NCI-H510A treated with DMSO at 0.1 percent for 48 hours (cell line): ENCODE data around the gene NKIRAS2.

Experiments used
- DNase-seq: peaks from one replicate; lab custom pipeline; 2025; lab: John Stamatoyannopoulos, UW

The NKIRAS2 gene

DNA sequence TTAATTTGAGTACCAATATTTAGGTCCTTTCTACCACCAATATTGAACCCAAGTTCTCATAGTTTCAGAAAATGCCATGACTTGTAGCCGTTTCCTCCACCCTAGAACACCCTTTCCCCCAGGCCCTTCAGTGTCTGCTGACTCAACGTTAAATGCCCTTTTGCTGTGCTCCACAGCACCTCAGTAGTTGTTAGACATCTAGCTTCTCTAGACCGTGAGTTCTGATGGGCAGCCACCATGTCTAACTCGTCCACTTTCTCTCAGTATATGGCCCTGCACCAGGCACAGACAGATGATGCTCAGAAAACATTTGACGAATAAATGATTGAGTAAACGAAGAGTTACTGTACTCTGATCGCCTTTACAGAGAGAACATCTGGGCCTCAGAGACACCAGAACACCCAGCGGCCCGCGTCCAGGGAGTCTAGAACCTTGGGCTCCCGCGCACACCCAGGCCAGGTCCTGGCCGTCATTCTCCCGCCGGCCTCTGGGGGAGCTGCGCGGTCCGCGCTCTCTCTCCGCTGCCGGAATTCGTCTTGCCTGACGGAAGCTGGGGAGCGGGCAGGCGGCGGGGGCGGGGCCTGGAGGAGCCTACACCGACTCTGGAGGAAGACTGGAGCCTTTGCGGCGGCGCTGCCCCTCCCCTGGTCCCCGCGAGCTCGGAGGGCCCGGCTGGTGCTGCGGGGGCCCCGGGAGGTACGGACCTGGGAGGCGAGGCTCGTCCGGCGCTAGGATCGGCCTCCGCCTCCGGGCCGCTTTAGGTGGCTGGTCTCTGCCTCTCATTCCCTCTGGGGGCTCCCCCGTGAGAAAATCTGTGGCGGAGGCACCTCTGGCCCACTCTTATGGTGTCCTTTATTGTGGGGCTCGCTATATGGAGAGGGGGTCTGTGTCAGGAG is at the start of gene NKIRAS2:
TSS of gene NKIRAS2 (plus strand) at position 582 of the 896 bp plus-strand sequence. CDS start 1,488 bp downstream, outside the sequence.
- DNase-seq, result peak; percentile 89

- DNase-seq, result no peak
These were observed 49.0 kb upstream of the NKIRAS2 start for GRCh38 chr17:41970901-41971331.

GRCh38 chr17:41971721-41972523 is 48.0 kb upstream of the NKIRAS2 start:
- no peak for DNase-seq

- DNase-seq, result peak; percentile 39
These were observed 47.1 kb upstream of the NKIRAS2 start for GRCh38 chr17:41972571-41973407.

GRCh38 chr17:41973408-41973811 is 46.5 kb upstream of the NKIRAS2 start:
- DNase-seq, result no peak

GRCh38 chr17:41974031-41974430 is 45.9 kb upstream of the NKIRAS2 start:
- DNase-seq, result no peak

GRCh38 chr17:41974658-41975057 is 45.2 kb upstream of the NKIRAS2 start:
- no peak for DNase-seq

DNA sequence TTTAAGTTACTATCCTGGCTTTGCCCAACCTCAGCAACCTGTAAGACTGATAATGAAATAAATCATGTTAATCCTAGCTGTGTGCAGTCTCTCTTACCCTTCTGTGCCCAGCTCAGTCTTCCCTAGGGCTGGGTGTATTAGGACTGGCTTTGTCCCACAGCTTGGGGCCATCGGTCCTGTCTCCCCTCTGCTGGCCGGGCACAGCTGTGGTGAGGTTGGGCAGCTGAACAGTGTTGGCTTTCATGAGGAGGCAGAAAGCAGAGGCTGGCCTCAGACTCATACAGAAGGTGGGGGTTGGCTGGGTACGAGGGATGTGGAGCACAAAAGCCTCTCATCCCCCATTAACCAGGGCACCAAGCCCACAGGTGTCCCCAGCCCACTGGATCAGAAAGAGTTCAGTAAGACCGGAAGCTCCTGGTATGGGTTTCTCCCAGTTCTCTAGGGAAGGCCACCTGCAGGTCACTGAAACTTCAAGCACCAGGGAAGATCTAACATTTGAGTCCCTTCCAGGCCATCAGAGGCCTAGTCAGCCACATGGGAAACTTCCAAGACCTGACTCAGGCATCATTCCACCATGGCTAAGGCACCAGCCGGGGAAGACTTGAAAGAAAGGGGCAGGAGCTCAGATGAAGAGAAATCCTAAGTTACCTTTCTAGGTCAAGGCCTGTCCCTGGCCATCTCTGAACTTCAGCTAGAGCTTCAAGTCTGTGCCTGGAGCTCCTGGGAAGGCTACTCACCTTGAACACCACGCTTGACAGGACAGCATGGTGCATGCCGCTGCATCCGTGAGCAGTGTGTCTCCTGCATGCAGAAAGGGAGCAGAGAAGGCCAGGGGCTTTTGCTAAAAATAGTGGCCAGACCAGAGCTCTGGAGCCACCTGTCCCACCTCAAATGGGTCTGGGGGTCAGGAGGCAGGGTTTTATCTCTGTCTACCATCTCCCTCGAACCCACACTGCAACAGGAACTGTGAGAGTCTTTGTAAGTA is 44.5 kb upstream of the NKIRAS2 start:
- no peak for DNase-seq

- no peak for DNase-seq
These were observed 43.6 kb upstream of the NKIRAS2 start for GRCh38 chr17:41976142-41976768.

DNA sequence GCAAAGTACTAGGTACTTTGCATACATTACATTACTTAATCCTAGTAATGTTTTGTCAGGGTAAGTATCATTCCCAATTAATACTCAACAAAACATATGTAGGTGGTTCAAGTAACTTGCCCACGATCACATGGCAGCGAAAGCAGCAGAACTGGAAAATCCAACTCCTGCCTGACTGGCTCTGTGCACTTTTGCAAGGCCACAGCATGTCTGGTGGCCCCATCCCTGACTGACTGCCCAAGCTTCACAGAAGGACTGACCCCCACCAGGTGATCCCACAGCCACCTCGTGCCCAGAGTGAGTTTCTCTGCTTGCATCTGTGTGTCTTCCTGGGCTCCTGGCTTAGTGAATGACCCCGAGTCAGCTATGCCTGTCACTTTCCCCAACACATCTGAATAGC is 41.9 kb upstream of the NKIRAS2 start:
- no peak for DNase-seq

DNA sequence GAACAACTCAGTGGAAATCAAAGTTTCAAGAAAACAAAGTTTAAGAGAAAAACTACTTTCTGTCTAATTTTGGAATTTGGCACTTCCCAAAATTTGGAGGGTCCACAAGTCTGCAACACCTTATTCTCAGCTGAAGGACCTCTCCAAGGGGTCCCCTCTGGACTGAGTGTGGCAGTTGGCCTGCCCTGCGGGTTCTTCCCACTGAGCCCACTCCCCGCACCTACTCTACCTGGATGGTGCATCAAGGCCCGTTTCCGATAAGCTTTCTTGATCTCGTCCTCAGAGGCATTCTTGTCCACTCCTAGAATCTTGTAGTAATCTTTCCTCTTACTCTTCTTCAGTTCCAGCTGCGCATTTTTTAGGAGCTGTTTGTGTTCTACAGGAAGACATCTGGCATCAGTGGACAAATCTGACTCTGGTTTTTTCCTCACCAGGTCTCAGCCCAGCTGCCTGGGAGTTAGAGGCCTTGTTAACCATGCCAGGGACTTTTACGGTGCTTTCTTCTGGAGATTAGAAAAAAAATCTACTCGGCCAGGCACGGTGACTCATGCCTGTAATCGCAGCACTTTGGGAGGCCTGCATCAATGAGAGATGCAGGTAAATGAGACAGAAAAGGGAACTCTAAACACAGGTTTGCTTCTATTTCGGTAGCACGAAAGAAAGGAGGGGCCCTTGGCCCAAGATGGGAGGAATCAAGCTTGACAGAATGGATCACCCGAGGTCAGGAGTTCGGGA is 37.7 kb upstream of the NKIRAS2 start:
- DNase-seq, result no peak

- no peak for DNase-seq
These were observed 35.4 kb upstream of the NKIRAS2 start for GRCh38 chr17:41984454-41984853.

GRCh38 chr17:41985919-41986318 is 34.0 kb upstream of the NKIRAS2 start:
- DNase-seq, result no peak

DNA sequence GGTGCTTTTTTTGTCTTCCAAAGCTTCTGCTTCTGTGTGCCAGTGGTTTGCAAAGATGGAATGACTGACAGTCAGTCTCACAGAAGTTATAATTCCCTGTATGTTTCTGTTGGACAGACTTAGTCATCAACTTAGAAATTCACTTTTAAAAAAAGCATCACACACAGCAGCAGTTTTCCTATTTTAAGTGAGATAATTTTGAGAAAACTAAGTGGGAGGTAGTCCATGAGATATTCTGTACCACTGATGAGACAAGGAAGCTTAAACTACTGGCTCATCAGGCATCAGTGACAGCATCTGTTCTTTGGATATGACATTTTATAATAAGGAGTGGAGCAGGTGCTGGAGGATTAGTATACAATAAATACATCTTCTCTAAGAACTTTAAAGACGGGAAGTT is 33.3 kb upstream of the NKIRAS2 start:
- DNase-seq, result no peak

- DNase-seq, result no peak
These were observed 32.2 kb upstream of the NKIRAS2 start for GRCh38 chr17:41987642-41988041.

GRCh38 chr17:41988418-41988817 is 31.5 kb upstream of the NKIRAS2 start:
- DNase-seq, result no peak

DNA sequence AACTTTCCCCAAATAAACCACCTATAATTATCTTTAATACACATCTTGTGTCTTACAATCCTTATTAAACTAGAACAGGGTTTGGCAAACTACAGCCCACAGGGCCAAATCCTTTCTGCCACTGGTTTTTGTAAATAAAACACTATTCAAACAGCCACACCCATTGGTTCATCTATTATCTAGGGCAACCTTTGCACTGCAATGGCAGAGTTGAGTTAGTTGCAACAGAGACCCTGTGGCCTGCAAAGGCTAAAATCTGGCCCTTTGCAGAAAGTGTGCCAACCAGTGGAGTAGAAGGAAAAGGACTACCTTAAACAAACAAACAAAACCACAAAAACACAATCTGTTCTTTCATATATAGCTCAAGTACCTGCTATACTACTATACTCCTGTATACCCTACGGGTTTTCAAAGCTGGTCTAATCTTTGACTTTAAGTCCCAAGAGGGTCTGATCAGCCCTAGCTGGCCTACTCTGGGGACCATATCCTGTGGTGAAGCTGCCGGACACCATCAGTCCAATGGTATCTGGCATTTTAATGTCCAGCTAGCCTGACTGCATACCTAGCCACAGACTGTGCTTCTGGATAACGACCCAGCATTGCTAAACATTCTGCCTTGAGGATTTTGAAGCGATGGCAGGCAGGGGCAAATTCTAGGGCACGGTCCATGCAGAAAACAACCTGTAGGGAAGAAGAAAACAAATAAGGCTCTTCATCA is 30.0 kb upstream of the NKIRAS2 start:
- no peak for DNase-seq

DNA sequence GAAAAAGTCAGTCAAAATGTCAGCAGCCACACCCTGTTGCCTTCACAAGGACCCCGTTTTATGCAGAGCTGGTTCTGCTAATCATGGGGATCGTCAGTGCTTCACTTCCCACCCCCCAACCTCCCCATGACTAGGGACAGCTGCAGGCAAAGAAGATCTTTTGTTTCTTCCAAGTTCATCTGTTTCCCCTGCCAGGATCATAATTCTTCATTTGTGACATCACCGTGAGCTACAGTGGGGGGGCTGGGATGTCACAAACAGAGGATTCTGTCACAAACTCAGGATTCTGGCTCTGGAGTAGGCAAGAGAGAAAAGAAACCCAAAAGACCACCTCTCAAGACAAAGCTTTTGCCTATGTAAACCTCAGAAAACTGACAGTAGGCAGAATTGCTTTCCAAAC is 27.3 kb upstream of the NKIRAS2 start:
- no peak for DNase-seq

- no peak for DNase-seq
These were observed 23.1 kb upstream of the NKIRAS2 start for GRCh38 chr17:41996855-41997164.
